HTR-8/SVneo (cell line): ENCODE results near the gene SPTLC3.

Experiments used
- DNase-seq: peaks from one replicate; pipeline ENCODE4 v3.0.0; 2011; ENCODE audit warnings: low spot score, mixed read lengths; ENCODE audit not compliant: insufficient read length
- FAIRE-seq: peaks from 2 replicates; lab custom pipeline; 2011; peaks lifted over from hg19 to GRCh38; lab: Jason Lieb, UNC

SPTLC3 gene

DNA sequence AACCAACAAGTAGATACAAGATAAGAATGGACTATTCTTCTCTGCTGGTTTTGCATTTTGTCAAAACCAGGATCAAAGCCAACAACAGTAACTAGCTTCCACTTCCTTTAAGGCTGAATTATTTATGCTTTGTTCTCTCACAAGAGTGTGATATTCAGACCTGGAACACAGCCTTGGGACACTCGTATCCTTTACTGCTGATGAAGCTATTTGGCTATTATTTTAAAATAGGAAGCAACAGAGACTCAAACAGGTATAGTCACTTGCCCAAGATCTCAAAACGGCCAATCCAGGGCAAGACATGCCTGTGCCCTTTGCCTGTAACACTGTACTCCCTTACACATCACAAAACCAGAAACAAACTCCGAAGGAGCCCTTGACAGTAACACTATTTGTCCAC lies 19.9 kb downstream of the SPTLC3 start:
- FAIRE-seq, result no peak
- DNase-seq, result no peak

DNA sequence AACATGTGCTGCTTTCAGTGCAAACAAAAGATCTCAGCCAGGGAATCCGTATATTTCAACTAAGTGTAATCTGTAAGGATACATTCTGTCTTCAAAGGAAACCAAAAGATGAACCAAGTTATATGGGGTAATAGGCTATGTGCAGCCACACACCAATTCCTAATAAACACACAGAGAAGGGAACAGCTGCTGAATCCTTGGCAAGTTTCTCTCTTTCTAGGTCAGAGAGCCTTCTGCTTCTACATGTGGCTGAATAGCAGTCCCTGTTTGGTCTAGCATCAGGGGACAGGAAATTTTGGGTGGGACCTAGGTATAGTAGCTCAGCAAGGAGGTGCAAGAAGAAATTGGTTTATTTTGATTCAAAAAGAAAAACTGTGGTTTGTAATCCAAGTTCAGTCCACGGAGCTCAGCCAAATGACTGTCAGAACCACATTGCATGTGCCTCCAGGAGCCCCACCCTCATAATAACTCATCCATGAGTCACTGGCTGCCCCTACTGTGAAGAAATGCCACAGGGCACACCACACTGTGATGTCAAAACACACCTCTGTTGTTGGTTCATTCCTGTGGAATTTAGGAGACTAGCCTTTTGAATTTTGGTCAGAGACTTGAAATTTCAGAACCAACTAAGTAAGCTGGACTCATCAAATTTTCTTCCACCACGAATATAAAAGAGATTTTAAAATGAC lies 21.1 kb downstream of the SPTLC3 start:
- no peak for FAIRE-seq
- DNase-seq, result peak; percentile 32

DNA sequence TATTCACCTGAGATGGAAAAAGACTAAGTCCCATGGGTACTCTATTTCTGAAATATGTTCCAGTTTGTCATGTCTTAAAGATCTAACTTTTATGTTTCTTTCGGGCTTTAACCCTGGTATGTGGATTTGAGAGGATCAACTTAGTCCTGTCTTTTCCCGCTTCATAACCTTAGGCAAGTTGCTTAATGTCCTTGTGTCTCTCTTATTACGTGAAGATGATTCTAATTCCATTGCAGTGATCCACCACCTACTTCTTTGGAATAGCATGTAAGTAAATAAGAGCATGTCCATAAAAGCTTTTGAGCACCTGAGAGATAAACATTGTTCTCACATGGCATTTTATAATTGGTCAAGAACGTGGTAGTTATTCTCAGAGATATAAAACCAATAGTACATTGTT lies 23.0 kb downstream of the SPTLC3 start:
- FAIRE-seq (no peak), DNase-seq (no peak)

DNA sequence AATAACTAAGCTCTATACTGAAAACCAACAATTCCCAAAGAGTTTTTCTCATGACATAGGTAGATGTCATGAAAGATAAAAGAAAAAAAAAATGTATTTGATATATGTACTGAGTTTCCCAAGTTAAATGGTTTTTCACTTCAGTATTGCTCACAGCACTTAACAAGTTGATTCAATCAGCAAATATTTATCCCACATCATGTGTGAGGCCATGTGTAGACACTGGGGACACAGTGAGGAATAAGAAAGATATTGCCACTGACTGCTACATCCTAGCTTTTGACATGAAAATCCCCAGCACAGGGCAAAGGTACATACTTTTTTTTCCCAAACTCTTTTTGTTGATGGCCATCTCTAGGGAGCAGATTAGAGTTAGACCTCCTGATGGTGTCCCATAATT lies 25.3 kb downstream of the SPTLC3 start:
- FAIRE-seq (no peak), DNase-seq (no peak)

DNA sequence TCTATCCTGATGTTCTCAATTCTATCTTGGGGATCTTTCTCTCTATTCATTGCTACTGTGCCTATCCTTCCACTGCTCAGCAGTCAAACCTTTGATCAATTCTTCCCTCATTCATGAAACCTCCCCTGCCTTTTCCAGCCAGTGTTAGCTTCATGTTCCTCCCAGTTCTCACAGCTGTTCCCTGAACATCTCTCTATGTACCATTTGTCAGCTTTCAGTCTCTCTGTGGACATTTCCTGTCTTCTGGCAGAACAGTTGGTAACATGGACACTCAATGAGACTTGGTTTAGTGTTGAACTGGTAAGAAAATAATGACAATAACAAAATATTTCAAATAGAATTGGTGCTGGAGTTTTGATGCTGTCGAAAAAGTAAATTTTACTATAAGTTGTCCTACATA lies 26.2 kb downstream of the SPTLC3 start:
- DNase-seq, result no peak
- FAIRE-seq, result no peak

DNA sequence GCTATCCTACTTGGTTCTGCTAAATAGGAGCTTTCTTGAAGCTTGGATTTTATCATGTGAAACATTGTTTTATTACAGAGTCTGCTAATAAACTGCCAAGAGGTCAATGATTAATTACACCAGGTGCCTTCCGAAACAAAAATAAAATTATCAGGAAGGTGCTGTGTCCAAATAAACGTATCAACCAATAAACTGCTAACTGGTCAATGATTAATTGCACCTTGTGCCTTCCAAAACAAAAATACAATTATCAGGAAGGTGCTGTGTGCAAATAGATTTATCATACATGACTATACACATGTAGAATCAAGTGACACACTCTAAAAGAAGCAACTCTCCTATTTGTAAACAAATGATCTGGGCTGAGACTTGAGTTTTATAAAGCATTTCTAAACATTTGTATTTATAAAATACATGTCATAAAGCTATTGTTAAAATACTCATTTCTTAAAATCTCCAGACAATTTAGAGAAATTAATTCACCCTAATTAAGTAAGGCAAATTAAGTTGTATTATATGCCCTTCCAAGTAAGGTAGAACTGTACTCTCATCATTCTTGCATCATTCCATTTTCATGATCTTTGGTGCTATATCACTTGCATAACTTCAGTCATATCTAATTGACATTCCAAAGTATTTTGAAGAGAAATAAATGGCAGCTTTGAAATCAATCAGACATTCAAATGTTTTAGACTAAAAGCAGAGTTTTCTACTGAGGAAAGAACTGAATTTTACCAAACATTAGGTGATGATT lies 26.8 kb downstream of the SPTLC3 start:
- DNase-seq (no peak), FAIRE-seq (no peak)

DNA sequence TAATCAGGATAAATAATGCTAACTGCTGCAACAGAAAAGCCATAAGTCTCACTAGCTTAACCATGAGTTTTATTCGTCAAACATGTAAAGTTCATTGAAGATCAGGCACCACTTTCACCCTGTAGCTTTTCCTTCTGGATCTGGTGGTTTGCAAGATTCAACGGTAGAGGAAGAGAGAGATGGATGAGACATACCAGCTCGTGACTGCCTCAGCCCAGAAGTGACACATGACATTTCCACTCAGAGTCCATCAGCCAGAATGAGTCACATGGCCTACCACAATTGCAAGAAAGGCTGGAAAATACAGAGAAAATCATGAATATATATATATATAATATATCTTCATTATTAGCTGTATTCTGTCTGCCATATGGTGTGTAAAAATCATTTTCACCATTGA lies 29.0 kb downstream of the SPTLC3 start:
- no peak for DNase-seq
- no peak for FAIRE-seq

DNA sequence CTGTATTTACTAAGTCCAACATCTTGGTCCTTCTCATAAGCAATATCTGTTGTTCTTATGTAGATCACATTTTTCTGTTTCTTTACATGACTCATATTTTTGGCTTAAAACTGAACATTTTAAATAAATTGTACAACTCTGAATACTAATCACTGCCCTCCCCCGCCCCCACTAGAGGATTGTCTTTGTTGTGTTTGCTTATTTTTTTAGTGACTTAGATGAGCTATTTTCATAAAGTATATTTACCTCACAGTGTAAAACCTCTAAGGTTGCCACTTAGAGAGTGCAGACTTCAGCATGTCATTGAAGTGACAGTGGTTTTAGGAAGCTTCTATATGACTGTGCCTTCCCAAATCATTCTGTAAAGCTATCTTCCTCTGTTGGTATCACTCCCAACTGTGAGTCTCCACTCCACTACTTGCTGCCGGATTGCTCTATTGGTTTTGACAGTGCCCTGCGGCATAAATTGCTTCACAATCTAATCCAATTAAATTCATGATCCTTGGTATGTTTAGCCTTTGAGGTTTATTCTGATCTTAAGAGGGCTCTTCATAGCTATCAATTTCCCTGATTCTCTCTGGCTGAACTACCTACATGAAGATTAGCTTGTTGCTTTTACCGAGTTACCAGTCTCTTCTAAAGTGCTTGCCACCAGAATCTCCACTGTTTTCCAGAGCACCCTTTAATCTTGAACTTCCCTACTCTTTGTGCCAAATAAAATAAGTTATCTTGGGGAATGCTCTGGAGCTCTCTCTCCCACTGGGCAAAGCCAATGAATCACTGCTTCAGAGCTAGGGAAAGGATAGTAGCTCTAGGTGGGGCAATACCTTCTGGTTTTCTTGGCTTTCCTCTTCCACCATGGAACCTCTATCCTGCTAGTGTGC lies 33.0 kb downstream of the SPTLC3 start:
- FAIRE-seq (no peak), DNase-seq (no peak)

DNA sequence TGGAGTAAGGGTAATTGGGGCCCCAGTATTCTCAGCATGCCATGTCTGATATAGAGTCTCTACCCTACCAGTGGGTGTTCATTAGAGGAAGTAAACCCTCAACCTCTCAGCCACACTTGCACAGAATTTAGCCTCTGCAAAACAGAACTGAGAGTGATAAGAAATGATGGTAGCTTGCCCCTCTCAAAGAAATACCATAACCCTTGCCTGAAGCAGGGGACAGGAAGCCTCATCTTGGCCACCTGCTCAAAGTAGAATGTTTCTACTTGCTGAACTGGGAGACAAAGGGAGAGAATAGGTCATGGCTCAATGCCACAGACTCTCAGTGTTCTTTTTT lies 33.7 kb downstream of the SPTLC3 start:
- no peak for FAIRE-seq
- DNase-seq, result no peak

DNA sequence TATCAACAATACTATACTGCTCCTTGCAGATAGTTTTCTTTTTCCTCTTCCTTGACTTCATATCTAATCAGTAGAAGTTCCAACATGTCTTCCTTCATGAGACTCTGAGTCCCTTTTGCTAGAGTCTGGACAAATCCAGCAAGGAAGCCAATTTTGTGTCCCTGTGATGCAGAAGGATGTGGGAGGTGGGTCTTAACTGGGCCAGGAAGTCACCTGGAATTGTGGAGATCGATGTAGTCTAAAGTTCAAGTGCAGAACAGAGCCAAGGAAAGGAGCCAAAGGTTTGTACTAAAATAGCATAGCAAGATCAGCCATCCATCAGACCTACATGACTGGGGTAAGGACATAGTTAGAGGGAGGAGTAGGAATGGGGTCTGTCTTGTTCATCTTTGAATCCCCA lies 37.6 kb downstream of the SPTLC3 start:
- DNase-seq (no peak), FAIRE-seq (no peak)

DNA sequence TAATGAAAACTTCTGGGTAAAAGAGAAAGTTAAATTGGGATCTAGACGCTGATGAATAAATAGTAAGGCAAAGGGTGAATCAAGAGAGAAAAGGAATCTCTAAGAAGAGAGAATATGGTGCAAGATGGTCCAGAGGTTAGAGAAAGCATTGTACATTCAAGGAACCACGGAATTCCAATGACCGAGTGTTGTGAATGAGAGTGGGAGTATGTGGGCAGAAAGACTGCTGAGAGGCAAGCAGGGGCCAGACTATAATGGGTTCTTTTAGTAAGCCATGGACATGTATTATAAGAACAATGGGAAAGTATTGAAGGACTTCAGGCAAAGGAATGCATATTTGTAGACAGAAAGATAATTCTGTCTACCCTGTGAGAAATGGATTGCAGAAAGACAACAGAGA lies 45.2 kb downstream of the SPTLC3 start:
- FAIRE-seq, result no peak

DNA sequence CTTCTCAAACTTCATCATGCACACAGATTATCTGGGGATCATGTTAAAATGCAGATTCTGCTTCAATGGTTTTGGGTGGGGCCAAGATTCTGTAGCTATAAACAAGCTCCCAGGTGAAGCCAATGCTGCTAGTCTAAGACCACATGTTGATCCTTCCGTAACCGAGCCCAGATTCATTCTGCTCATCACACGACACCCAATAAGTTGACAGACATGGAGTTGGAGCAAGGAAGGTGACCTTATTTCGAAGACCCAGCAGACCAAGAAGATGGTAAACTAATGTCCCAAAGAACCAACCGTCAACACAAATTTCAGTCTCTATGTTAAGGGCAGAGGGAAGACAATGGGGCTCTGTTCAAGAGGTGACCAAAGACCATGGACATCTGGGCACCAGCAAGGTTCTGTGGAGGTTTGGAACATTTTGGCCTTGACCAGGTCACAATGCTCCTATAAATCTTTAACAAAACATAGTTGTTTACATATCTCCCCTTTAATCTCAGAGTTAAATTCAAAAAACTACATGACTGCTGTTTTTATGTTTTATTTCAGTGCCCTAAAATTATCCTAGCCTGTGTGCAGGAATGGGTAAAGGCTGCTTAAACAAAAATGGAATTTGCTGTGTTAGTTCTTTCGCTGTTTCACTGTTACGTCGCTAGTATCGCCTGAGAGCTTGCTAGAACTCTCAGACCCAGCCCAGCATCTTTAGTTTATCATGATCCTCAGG lies 50.1 kb downstream of the SPTLC3 start:
- no peak for FAIRE-seq
- DNase-seq, result no peak

More for the DNA sequence above, 45.2 kb downstream of the SPTLC3 start:
- no peak for DNase-seq

DNA sequence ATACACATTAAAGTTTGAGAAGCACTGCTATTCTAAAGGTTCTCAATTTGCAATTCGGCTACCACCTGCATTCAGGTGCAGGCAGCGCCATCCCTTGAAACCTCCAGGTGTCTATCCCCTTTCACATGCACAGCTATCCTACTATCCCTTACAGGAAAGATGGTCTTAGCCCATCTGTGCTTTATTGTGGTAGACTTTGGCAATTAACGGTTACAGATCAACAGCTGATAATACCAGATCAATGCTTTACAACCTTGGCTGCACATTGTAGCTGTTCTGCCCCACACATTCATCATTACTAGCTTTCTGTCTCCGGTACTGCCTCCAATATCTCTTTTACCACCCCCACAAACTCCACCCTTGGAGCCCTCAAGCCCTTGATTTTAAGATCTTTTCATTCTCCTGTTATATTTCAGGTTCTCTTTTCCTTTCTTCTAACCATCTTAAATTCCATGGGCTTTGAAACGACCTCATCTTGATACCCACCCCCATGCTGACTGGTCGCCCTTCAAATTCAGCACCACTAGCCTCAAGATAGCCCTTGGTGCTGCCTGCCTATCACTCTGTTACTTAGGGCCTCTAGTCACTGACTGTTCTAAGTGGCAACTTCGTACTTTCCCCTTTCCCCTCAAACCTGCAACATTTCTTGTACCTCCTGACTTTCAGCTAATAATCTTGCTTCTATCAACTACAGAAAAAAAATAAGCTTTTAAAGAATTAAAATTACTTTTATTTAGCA lies 50.8 kb downstream of the SPTLC3 start:
- DNase-seq, result no peak
- FAIRE-seq, result no peak

DNA sequence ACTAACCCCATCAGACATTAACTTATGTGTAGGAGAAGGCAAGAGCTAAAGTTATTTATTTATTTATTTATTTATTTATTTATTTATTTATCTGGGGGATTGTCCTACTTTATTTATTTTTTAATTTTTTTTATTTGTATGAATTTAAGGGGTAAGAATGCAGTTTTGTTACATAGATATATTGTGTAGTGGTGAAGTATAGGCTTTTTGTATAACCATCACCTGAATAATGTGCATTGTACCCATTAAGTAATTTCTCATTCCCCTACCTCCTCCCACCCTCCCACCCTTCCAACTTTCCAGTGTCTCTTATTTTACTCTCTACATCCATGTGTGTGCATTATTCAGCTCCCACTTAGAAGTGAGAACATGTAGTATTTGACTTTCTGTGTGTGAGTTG lies 51.6 kb downstream of the SPTLC3 start:
- no peak for DNase-seq
- no peak for FAIRE-seq

DNA sequence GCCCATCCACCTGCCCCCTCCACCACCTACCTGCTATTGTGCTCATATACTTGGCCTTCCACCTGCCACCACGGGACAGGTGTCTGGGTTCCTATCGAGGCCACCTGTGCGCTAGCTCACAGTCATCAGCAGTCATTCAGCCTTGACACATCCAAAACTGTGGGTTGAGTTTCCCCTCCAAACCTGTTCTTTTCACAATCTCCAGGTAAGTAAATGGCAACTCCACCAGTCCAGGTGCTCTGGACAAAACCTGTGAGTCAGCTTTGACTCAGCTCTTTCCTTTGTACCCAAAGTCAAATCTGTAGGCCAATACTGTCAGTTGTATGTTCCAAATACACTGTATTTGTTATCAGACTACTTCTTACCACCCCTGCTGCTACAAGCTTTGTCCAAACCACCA lies 52.6 kb downstream of the SPTLC3 start:
- FAIRE-seq (no peak), DNase-seq (no peak)

DNA sequence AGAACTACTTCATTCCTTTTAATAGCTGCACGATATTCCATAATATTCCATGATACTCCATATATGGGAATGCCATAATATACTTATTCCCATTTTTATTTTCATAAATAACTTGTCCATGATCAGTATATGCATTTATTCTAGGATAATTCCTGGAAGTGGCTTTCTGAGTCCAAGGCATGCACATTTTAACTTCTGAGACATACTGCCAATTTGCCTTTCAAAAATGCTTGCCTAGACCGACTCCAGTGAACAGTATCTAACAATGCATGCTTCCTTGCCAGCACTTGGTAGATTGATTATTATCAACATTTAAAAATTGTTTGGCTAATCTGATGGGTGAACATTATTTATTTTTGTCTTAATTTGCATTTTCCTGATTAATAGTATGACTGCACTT lies 54.0 kb downstream of the SPTLC3 start:
- FAIRE-seq, result no peak
- no peak for DNase-seq

DNA sequence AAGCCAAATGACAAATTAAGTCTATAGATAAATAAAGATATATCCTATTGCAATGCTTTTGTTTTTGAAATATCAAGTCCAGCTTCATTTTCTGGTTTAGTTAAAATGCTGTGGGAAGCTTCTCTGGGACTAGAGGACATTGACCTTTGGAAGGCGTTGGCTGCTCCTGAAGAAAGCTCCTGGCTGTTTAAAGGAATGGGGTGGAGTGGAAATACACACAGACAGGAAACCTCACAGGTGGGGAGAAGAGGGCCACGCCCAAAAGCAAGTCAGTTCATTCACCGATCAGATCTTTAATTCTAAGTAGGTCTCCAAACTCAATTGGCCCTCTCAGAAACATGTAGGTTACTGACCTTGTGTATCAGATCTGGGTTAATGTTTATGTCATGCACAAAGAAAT lies 59.6 kb downstream of the SPTLC3 start:
- DNase-seq (no peak), FAIRE-seq (no peak)

DNA sequence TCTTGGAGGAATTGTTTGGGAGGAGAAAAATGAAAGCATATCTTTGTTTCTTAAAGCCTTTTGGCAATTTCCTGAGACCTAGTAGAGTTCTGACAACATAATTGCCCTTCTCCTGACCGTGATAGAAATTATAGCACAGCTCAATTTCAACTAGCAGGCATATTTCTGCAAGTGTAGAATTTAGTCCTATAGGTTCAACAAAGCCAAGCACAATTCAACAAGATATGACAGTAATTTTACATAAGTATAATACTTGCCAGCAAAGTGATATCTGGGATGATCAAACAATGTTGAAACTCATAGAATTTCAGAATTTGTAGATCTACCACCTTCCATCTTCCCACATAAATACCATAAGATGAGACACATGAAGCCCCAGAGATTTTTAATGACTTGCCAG lies 73.1 kb downstream of the SPTLC3 start:
- DNase-seq, result no peak
- FAIRE-seq, result no peak

DNA sequence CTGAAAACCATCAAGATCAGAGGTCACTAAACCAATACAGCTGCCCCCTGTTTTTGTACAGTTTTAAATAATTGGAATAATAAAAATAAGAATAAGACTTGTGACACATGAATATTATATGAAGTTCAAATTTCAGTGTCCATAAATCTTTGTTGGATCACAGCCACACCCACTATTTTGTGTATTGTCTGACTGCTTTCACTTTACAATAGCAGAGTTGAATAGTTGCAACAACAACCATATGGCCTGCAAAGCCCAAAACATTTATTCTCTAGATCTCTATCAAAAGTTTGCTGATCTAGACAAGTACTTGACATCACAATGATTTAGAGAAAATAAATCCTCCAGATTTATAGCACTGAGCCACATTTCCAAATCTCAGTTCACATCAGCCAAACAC lies 73.6 kb downstream of the SPTLC3 start:
- FAIRE-seq, result no peak
- no peak for DNase-seq

DNA sequence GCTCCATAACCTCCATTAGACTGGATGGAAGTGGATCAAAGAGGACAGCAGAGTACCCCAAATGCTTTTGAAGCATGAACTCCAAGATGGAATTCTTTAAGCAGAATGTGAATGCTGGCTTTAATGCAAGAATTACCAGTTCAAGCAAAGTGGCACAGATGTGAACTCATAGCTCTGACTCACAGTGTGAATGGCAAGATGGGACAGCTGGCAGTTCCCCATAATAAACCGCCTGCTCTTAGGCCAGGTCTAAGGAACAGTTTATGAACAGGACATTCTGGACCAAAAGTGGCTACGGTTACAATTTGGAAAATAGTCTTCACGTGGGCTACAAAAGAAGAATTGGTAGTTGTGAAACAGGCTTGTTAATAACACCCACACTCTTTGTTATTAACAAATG lies 76.5 kb downstream of the SPTLC3 start:
- DNase-seq (no peak), FAIRE-seq (no peak)
